OCI-LY7 (cell line): ENCODE measurements around the gene FMN2. TPM values are rescaled to one million over a fixed set of nuclear protein-coding genes. Genes with fewer than 3 reads are reported as not detected.

ENCODE experiments used
- BruUV-seq: library from RNA; stranded (reverse); fragments of 400-500 nt; replicated peaks from 2 replicates; lab custom pipeline; 2021; lab: Mats Ljungman, UMichigan
- CTCF ChIA-PET: fragments of 300-600 bp; sonication (Branson Sonifier 250); formaldehyde crosslinking; loops from one replicate; lab custom pipeline; 2022; ENCODE audit warnings: antibody characterized with exemption; ENCODE audit not compliant: unreplicated experiment; lab: Charles Lee
- POLR2A ChIA-PET: fragments of 300-600 bp; sonication (Branson Sonifier 250); formaldehyde crosslinking; loops from one replicate; lab custom pipeline; 2022; ENCODE audit warnings: antibody characterized with exemption; lab: Charles Lee
- DNase-seq: peaks from one replicate; pipeline ENCODE4 v3.0.0-alpha.2; 2015; ENCODE audit warnings: low spot score
- H2AFZ ChIP-seq: fragments of 200-600 bp; sonication (generic), shearing (Covaris generic); 2 replicates; pipeline ENCODE4 v1.6.1; 2014; ENCODE audit warnings: mild to moderate bottlenecking, antibody characterized with exemption, low read length, moderate library complexity
- H3K27ac ChIP-seq: fragments of 200-600 bp; sonication (generic); 2 replicates; pipeline ENCODE4 v1.5.1; 2014; ENCODE audit warnings: mixed run types, low read depth, mild to moderate bottlenecking, moderate library complexity, low read length, inconsistent platforms; ENCODE audit not compliant: poor library complexity, severe bottlenecking
- H3K36me3 ChIP-seq: fragments of 200-600 bp; sonication (generic); 2 replicates; pipeline ENCODE4 v1.6.1; 2014; ENCODE audit warnings: mild to moderate bottlenecking, antibody characterized with exemption, low read length, moderate library complexity, mixed read lengths; ENCODE audit not compliant: insufficient read depth
- H3K4me1 ChIP-seq: fragments of 200-600 bp; sonication (generic); 2 replicates; pipeline ENCODE4 v1.5.1; 2014; ENCODE audit warnings: mild to moderate bottlenecking, low read length; ENCODE audit not compliant: insufficient read depth, poor library complexity, severe bottlenecking
- H3K4me2 ChIP-seq: fragments of 200-600 bp; sonication (generic); 2 replicates; pipeline ENCODE4 v1.6.1; 2014; ENCODE audit warnings: mild to moderate bottlenecking, low read length
- H3K4me3 ChIP-seq: fragments of 200-600 bp; sonication (generic); 2 replicates; pipeline ENCODE4 v1.5.1; 2014; ENCODE audit warnings: mild to moderate bottlenecking, low read depth, low read length; ENCODE audit not compliant: poor library complexity, severe bottlenecking
- H3K79me2 ChIP-seq: fragments of 200-600 bp; sonication (generic); 2 replicates; pipeline ENCODE4 v1.6.1; 2016; ENCODE audit warnings: low read depth, mild to moderate bottlenecking, low read length, moderate library complexity, mixed read lengths; ENCODE audit not compliant: insufficient read depth
- H3K9me2 ChIP-seq: fragments of 200-600 bp; sonication (generic); 2 replicates; pipeline ENCODE4 v1.6.1; 2016; ENCODE audit warnings: mild to moderate bottlenecking, low read length, mixed read lengths; ENCODE audit not compliant: insufficient read depth
- H3K9me3 ChIP-seq: fragments of 200-600 bp; sonication (generic); 2 replicates; pipeline ENCODE4 v1.6.1; 2014; ENCODE audit warnings: mild to moderate bottlenecking, mixed run types, low read length, mixed read lengths
- H4K20me1 ChIP-seq: fragments of 200-600 bp; sonication (generic); 2 replicates; pipeline ENCODE4 v1.6.1; 2014; ENCODE audit warnings: mild to moderate bottlenecking, antibody characterized with exemption, low read length, moderate library complexity, mixed read lengths; ENCODE audit not compliant: insufficient read depth
- EZH2phosphoT487 ChIP-seq: fragments of 200-600 bp; sonication (generic); IDR thresholded peaks from 2 replicates; pipeline ENCODE4 v1.6.1; 2018; ENCODE audit warnings: low read depth, borderline replicate concordance, mild to moderate bottlenecking, mixed run types, antibody characterized with exemption, low read length, moderate library complexity, mixed read lengths
- intact Hi-C: fragments of 100-400 bp; cut with micrococcal nuclease; formaldehyde crosslinking; loops from one replicate; pipeline ENCODE4 v1.10.0; 2022; ENCODE audit not compliant: unreplicated experiment
- total RNA-seq, 2 experiments: library from RNA; depleted of rRNA in 1 of 2; stranded (reverse); fragments of >200 nt in 1 of 2; shearing (Covaris generic) in 1 of 2; gene quantifications; 2 replicates each; pipeline ENCODE4 v1.2.3, GENCODE V29; 2014 to 2022
- TF ChIP-seq, protein P1 (sequence below): fragments of 200-600 bp; sonication (generic); conservative IDR thresholded peaks from 2 replicates; pipeline ENCODE4 v1.5.1; 2014; ENCODE audit warnings: mild to moderate bottlenecking, antibody characterized with exemption, low read length, moderate library complexity, mixed read lengths

The FMN2 gene
- total RNA-seq, 2 experiments from 2014 or later: not detected

DNA sequence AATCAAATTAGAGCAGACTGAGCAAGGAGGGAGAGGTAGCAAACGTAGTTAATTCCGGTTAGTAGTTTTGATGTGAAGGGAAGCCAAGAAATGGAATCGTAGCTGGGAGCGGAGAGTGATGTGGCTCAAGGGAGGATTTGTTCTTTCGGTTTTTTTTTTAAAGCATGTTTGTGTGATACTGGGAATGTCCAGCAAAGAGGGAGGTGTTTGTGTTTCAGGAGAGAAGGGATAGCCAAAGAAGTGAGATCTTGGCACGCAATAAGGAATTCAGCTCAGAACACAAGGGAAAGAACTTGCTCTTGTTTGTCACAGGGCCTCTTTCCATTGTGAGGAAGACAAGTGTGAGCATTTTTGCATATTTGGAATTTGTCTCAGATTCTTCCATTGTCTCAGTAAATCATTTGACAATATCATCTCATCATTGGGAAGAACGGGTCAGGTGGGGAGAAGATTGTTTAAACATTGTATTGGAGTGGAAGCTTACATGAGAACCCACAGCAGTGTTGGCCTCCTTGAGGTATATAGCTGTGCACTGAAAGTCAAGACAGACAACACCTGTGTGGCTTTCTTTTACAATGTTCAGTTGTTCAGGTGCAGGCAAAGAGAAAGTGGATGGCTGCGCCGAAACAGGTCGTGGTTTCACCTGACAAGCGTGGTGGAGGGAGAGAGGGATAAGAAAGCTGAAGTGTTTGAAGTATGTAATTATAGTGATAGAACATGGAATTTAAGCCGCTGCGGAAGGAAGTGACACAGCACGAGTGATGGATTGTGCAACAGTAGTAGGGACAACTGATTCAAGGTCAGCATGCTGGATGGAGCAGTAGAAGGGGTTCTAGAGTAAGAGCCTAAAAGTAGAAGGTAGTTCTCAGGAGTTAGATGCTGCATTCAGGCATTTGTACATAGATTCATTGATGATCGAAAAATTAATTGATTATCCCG is 25.4 kb downstream of the FMN2 start:
- H3K27ac ChIP-seq: no peak overlapping the region
- no peaks in the 10 kb centered on the region for H3K79me2 ChIP-seq
- H3K9me2 ChIP-seq: no peaks in the 10 kb centered on the region
- CTCF ChIA-PET: no interaction called here
- no peak overlapping the region for H2AFZ ChIP-seq
- POLR2A ChIA-PET: interaction anchor here (0.6 kb wide), 1 partner anchor 1022 kb away, joined by 3 read pairs; no protein-coding TSS in a partner anchor
- no peaks in the 10 kb centered on the region for H3K36me3 ChIP-seq
- H3K4me1 ChIP-seq: no peaks in the 10 kb centered on the region
- H3K4me3 ChIP-seq: no peak overlapping the region
- no peaks in the 10 kb centered on the region for H4K20me1 ChIP-seq
- DNase-seq: no peak
- intact Hi-C loops: no loop called here
- H3K4me2 ChIP-seq: no peak overlapping the region
- TF ChIP-seq, protein P1, sequence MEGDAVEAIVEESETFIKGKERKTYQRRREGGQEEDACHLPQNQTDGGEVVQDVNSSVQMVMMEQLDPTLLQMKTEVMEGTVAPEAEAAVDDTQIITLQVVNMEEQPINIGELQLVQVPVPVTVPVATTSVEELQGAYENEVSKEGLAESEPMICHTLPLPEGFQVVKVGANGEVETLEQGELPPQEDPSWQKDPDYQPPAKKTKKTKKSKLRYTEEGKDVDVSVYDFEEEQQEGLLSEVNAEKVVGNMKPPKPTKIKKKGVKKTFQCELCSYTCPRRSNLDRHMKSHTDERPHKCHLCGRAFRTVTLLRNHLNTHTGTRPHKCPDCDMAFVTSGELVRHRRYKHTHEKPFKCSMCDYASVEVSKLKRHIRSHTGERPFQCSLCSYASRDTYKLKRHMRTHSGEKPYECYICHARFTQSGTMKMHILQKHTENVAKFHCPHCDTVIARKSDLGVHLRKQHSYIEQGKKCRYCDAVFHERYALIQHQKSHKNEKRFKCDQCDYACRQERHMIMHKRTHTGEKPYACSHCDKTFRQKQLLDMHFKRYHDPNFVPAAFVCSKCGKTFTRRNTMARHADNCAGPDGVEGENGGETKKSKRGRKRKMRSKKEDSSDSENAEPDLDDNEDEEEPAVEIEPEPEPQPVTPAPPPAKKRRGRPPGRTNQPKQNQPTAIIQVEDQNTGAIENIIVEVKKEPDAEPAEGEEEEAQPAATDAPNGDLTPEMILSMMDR: no peak
- TF ChIP-seq EZH2phosphoT487: no peak
- no peaks in the 10 kb centered on the region for H3K9me3 ChIP-seq
- no TSS peak for BruUV-seq

DNA sequence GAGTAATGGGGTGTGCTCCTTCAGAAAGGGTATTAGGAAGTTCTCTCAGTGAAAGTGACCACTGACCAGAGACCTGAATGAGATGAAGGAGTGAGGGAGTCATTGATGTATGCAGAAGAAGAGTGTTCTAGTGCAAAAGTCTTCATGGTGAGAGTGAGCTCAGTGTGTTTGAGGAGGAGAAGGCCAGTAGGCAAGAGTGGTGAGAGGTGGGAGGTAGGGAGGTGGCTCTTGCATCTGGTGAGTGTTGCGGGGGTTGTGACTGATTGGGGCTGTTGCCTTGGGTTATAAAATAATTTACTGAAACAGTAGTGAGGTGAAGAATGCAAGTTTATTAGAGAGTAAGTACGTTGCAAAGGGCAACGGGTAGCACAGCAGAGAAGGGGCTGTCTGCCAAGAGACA is 26.2 kb downstream of the FMN2 start:
- no peak overlapping the region for H3K4me3 ChIP-seq
- no TSS peak for BruUV-seq

More for the DNA sequence above, 26.2 kb downstream of the FMN2 start:
- no peaks in the 10 kb centered on the region for H4K20me1 ChIP-seq
- H3K36me3 ChIP-seq: no peaks in the 10 kb centered on the region
- H2AFZ ChIP-seq: no peak overlapping the region
- no peak for TF ChIP-seq EZH2phosphoT487
- TF ChIP-seq, protein P1: no peak
- no peaks in the 10 kb centered on the region for H3K9me2 ChIP-seq
- no peak overlapping the region for H3K27ac ChIP-seq
- intact Hi-C loops: no loop called here
- POLR2A ChIA-PET: no interaction called here
- H3K9me3 ChIP-seq: no peaks in the 10 kb centered on the region
- no peaks in the 10 kb centered on the region for H3K79me2 ChIP-seq
- CTCF ChIA-PET: no interaction called here
- H3K4me2 ChIP-seq: no peak overlapping the region
- DNase-seq: no peak
- no peaks in the 10 kb centered on the region for H3K4me1 ChIP-seq
